GM04503 (cell line): ENCODE measurements around the gene FAM186B.
A peak's percentile ranks its signal among the peaks of the same experiment; 100 is the strongest.

Experiments used
- DNase-seq: peaks from one replicate; pipeline ENCODE4 v3.0.0-alpha.2; 2012; ENCODE audit warnings: low read depth

The FAM186B gene

DNA sequence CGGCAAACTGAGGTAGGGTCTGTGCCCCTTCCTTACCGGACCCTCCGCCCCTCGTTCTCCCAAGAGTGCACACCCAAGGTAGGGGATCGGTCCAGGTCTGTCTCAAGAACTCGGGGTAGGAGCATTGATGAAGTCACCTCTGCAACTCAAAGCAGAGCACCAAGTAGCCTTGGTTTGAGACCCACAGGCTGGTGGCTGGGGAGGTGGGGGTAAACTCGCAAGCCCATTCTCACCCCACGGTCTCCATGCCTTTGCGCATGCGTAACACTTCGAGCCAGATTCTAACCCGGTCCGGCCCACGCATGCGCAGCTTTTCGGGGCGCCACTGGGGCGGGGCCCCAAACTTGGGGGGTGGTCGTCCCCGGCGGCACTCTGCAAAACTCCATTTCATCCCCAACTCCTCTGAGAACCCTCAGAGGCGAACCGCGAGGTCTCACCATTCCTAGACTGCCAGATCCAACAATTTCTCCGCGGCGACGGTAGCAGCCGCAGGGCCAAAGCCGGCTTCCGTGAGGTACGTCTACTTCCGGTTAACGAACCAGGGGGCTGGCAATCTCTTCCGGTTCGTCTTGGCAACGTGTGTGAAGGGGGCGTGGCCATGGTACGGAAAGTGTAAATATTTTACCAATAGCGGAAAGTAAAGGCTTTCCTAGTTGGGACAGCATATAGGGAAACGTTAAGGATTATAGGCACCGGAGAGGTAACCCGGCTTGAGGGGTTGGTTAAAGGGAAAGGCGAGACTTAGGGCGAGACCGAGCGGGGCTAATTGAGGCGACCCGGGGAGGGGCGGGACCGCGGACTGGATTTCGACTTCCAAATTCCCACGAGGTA is 37.6 kb downstream of the FAM186B start, which contains the start of gene MCRS1:
TSS of gene MCRS1 (minus strand) at position 532 of the 831 bp plus-strand sequence. CDS start 1,411 bp downstream, outside the sequence.
- DNase-seq: peak; percentile 44

DNA sequence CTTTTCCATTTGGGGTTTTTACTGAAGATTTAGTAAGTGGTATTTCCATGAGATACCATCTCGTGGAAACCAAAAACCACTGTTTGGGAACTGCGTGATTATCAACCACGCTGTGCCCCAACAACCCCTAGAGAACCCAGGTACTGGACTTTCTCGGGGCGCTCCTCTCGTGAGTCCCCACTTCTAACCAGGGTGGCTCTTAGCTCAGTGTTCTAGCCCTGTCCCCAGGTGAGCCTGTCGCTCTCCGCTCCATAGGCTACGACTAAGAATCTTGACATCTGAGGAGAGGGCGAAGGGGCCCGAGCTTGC is 38.2 kb downstream of the FAM186B start:
- no peak for DNase-seq

DNA sequence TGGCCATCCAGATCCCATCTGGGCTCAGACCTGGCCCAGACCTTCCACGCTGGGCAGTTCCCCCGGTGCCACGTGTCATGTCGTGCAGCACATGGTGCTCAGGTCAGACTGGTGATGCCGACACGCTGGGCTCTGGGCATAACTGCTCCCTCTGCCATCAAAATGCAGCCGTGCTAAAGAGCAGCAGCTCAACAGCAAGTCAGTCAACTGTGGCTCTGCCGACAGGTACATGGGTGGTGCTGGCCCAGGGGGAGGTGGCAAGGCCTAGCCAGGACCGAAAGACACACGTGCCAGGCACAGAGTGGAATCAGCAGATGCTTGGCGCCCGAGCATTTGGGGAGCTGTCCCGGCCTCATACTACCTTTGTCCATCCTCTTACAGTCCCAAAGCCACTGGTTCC is 39.1 kb downstream of the FAM186B start:
- no peak for DNase-seq

DNA sequence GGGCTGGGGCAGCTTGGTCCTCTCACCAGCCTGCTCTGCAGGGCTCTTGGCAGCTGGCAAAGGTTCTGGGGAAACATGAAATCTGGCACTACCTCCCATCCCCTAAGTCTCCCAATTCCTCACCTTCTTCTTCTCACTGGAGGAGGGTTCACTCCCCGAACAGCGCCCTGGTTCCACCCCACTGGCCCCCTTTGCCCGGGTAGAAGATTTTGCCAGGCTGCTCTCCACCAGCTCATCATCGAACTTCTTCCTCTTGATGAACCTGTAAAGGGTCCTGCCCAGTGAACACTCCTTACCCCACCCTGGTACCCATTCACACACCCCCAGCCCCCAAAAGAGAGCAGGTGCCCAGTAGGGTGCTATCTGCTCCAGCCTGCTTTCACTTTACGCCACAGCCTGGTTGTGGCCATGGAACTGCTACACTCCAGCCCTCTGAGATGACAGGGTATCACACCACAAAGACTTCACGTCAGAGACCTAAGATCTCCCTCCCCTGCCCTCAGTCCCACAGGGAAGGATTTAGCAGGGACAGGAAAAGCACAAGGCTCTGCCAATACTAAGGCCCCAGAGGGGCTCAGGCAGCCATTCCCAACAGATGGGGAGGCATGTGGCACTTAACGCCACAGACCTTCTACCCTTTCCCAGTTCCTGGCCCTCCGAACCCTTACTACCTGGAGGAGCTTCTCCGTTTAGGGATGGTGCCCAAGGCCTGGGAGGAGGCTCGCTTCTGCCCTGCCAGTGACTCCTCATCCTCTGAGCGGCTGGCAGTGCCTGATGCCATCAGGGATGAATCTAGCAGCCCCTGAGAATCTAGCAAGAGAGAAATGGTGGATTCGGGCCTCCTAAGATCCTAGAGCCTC is 39.8 kb downstream of the FAM186B start:
- no peak for DNase-seq

DNA sequence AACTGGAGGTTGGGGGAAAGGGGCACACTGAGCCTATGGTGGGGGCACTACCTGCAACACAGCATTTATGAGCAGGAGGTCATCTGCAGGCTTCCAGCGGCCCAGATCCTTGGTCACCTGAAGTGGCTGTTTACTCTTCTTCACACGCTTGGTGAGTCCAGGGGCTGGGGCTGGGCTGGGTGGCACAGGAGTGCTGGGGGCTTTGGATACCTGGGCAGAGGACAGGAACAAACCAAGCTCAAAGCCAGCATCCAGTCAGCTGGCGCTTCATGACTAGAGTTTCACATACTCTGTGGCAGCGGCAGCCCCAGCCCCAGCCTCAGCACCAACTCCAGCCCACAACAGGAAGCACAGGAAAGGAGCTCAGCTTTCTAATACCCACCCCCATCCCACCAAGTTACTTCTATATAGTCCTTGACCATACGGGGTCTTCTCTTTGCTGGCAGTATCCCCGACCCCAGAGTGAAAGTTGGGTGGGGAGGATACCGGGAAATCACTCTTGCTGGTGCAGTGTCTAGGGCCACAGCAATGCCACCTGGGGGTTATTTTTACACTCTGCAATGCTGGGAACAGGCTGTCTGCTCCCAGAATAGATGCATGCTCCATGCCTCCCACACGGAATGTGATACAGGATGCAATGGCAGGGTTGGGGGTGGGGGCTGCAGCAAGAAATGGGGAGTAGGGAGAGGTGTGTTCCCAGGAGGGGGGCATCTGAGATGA is 40.6 kb downstream of the FAM186B start:
- no peak for DNase-seq

DNA sequence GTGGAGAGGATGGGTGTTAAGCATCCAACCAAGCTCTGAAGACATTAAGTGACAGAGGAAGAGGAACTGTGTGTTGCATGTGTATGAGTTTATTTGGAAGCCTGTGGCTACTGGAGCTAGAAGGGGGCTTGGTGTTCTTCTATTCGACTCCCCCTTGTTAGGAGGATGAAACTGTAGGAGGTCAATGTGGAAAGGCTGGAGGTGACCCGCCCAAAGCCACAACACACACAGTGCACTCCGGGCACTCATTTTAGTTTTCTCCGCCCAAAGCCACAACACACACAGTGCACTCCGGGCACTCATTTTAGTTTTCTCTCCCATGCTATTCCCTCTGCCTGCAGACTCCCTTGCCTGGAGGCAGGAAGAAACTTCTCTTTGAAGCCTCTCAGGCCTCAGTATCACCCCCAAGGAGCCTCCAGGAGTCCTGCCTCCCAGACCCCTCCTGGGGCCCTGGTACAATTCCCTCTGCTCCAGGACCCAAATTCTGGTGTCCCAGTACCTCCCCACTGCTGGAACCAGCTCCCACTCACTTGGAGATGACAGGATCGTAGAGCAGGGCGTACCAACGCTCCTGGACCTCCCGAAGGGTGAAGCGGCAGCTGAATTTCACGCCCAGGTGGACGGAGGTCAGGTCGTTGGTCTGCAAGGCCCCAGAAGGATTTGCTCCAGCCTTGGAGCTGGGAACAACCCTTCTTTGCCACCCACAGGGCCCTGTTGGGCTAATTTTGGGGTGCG is 41.3 kb downstream of the FAM186B start:
- no peak for DNase-seq

DNA sequence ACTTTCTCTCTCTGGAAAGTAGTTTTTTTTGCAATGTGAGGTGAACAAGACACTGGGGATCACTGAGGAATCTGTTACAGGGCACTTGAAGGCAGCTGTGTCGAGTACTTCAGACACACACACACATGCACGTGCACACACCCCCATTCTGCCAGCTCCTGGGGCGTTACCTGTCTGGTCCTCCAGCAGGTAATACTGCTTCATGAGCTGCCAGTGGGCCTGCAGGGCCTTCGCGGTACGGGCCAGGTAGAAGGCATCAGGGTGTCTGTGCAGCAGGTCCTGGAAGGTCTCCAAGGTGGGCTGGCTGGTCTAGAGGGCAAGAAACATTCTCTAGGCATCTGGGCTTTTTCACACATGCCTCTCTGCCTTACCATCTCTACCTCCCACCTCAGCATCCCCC is 42.6 kb downstream of the FAM186B start:
- no peak for DNase-seq

DNA sequence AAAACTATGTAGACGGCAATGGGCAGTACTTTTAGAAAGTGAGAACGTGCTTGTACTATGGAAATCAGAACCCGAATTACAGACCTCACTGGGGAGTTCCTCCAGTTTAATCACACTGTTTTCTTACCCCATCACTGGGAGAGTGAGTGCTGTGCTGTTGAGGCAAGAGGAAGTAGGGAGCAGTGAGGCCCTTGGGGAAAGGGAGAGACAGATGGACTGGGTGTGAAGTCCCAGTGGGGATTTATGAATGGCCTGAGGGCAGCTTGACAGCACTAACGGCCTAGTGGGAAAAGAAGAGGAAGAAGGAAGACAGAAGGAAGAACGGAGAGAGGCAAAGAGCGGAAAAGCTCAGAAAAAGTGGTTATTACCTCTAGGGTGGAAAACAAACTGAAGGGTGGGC is 43.2 kb downstream of the FAM186B start:
- DNase-seq: no peak

DNA sequence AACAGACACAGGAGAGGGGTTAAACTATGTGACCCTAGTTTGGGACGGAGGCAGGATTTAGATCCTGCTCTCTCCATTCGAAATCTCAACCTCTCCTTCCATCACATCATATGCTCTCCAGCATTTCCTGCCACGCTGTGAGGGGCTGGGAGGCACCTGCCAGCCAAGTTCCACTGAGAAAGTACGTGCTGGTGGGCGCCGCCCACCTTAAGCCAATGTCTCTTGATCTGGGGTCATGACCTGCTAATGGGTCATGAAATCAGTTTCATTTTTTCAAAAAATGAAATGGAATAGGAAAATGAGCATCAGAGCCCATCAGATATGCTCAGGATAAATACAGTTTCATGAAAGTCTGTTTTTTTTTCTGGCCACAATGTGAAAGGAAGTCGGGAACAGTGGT is 44.7 kb downstream of the FAM186B start:
- DNase-seq: no peak

DNA sequence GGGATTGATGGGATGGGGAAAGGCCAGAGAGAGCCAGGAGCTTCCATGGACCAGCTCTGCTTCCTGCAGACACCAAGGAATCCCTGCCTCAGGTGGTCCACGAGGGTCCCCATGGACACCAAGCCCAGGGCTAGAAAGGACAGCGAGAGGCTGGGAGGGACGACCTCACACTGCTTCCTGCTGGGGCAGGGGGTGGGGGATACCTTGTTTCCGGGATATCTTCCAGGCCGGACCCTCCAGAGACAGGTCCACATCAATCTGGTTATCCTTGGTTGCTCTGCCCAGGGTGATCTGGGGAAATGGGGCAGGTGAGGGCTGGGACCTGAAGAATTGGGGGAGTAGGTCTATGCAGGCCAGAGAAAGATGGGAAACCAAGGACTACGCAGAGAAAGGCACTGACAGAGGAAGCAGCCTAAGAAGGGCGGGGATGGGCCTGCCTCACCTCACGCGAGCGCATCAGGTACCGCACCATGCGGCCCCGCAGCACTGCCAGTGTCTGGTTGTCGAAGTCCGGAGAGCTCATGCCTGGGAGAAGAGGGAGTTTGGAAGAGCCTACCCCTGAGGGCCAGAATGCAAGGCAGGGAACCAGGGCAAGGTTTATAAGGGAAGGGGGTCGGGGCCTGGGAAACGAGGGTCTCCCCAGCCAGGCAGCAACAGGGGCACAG is 46.3 kb downstream of the FAM186B start:
- DNase-seq: no peak

DNA sequence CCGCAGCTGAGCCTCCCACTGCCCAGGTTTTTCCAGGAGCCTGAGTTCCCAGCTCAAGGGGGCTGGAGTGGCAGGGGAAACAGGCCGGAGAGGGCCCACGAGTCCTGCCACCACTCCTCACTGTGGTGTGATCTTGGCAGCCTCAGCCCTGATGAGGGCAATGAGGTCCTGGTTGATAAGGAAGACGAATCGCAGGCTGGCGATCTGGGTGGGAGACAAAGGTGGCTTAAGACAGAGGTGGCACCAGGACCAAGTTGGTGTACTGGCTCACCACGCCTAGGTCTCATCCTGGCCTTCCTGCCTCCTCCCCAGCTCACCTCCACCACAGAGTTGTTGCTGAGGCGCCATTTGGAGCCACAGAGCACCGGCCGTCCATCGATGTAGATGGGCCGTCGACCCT is 46.9 kb downstream of the FAM186B start:
- DNase-seq: no peak

DNA sequence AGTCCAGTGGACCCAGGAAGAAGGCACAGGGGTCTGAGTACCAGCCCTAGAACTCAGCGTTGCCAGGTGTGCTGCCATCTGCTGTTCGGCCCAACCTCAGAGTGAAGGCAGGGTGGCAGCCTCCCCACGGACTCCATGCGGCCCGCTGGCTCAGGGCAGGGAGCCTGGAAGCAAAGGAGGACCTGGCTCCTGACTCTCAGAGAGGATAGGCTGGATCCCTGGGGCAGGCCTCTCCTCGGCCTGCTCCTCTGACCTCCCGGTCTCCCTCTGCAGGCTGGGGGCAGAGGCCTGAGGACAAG is 47.6 kb downstream of the FAM186B start:
- no peak for DNase-seq

DNA sequence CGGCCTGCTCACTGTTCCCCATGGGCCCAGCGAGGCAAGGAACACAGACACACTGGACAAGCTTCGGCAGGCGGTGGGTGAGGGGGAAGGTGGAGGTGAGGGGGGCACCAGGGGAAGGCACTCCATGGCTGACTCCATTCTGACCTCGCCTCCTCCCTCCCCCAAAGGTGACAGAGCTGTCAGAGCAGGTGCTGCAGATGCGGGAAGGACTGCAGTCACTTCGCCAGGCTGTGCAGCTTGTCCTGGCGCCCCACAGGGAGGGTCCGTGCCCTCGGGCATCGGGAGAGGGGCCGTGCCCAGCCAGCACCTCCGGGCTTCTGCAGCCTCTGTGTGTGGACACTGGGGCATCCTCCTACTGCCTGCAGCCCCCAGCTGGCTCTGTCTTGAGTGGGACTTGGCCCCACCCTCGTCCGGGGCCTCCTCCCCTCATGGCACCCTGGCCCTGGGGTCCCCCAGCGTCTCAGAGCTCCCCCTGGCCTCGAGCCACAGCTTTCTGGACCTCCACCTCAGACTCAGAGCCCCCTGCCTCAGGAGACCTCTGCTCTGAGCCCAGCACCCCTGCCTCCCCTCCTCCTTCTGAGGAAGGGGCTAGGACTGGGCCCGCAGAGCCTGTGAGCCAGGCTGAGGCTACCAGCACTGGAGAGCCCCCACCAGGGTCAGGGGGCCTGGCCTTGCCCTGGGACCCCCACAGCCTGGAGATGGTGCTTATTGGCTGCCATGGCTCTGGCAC is 48.1 kb downstream of the FAM186B start:
- DNase-seq: no peak

DNA sequence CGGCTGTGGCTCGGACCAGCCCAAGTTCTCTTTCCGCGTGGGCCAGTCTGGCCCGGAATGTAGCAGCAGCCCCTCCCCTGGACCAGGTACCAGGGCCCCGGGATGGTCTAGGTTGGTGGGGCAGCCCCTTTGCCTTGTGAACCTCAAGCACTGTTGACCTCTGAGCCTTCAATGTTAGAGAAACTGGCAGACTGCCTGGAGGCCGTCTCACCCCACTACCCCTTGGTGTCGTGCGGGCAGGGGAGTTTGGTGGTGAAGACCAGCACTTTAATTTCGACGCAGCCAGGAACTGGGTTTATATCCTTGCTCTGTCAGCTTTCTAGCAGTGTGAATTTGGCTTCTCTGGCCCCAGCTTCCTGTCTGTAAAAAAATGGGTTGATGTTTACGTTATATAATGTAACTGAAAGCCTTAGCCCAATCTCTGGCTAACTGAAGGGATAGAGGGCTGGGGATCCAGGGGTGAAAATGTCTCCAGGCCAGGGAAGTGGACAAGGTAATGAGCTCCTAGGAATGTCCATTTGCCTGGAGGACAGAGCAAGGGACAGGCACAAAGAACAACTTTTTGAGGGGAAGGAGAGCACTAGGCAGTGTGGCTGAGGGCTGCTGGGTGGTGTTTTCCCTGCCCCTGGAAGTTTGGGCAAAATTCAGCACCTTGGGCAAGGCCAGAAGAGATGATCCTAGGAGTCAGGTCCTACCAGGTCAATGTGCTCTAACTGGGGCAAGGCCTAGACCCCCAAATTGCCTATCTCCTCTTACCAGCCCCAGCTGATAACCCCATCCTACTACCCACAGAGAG is 48.9 kb downstream of the FAM186B start:
- DNase-seq: no peak

DNA sequence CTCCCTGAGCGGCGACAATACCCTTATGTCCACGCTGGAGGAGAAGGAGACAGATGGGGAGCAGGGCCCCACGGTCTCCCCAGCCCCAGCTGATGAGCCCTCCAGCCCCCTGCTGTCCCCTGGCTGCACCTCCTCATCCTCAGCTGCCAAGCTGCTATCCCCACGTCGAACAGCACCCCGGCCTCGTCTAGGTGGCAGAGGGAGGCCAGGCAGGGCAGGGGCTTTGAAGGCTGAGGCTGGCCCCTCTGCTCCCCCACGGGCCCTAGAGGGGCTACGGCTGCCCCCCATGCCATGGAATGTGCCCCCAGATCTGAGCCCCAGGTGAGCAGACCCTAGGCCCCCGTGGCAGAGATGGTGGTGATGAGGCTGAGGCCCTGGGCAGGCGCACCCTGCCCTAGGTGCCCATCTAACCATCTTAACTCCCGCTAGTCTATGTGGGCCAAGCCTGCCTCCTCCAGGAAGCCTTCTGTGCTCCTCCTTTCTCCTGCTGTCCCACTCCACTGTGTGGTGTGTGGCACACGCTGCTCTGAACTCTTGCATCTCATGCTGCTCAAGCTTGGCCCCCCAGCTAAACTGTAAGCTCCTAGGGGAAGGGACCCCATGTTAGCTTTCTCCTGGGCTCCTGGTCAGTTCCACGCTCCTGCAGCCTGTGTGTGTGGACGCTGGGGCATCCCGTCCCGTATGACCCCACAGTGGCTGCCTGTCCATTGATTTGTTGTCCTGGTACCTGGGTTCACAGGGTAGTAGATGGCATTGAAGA is 49.6 kb downstream of the FAM186B start:
- no peak for DNase-seq

DNA sequence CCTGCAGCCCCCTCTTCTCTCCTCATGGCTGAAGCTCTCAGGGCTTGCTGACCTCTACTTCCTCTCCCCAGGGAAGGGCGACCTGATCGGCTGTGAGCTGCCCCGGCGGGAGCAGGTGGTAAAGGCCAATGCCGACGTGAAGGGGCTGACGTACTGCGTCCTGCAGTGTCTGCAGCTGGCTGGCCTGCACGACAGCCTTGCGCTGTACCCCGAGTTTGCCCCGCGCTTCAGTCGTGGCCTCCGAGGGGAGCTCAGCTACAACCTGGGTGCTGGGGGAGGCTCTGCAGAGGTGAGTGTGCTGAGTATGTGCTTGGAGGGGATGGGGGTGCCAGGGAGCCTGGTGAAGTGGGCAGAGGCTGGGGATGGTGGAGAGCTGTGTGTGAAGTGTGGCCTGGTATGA is 51.2 kb downstream of the FAM186B start:
- no peak for DNase-seq

DNA sequence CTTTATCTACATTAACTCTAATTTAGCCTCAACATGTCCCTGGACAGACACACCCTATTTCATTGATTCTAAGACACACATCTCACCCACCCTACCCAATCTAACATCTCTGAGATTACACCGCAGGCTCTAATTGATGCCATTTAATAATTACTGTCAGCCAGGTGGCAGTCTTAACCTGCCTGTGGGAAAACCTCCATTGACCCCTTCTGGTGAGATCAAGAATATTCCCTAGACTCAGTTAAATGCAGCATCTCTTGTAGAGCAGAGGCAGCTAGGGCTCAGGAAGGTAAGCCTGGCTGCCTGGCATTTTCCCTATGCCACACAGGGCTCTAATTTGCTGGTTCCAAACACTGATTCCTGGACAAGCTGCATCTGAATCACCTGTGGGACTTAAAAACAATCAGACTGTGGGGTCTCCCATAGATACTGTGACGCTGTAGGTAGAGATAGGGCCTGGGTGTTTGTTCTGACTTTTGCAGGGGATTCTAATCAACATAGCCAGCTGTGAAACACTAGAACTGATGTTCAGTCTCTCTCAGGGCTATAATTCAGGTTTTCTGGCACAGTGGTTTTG is 51.8 kb downstream of the FAM186B start:
- no peak for DNase-seq

DNA sequence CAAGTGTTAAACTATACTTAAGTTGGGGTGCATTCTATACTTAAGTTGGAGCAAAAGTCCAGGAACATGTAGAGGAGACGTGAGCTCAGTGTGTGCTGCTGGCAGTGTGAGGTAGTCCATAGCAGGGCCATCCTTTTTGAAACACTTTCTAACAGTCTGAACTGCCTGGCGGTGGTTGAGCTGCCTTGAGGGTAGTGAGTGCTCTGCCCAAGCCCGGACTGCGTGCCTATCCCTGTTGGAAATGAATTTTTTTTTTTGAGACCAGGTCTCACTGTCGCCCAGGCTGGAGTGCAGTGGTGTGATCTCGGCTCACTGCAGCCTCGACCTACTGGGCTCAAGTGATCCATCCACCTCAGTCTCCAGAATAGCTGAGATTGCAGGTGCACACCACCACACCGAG is 52.5 kb downstream of the FAM186B start:
- DNase-seq: no peak

DNA sequence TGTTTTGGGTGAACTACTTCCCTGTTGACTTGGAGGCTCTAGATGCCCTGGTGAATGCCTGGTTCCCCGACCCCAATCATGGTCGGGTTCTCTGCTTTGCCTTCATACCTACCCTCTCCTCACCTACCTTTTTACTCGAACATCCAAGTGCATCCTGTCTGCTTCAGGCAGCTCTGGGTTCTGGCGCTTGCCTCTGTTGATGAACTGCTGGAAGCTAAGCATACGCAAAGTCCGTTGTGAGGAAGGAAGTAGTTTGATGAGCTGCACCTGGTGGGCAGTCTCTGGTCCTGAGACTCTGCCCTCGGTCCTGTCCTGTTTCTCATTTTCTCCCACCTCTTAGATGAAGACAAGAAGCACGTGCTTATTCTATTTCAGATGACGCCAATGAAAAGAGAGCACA is 53.0 kb downstream of the FAM186B start:
- no peak for DNase-seq
